DMS79 (cell line): ENCODE results near the gene SLC26A11.

ENCODE experiments used
- DNase-seq: peaks from one replicate; lab custom pipeline; 2025; lab: John Stamatoyannopoulos, UW

The SLC26A11 gene

DNA sequence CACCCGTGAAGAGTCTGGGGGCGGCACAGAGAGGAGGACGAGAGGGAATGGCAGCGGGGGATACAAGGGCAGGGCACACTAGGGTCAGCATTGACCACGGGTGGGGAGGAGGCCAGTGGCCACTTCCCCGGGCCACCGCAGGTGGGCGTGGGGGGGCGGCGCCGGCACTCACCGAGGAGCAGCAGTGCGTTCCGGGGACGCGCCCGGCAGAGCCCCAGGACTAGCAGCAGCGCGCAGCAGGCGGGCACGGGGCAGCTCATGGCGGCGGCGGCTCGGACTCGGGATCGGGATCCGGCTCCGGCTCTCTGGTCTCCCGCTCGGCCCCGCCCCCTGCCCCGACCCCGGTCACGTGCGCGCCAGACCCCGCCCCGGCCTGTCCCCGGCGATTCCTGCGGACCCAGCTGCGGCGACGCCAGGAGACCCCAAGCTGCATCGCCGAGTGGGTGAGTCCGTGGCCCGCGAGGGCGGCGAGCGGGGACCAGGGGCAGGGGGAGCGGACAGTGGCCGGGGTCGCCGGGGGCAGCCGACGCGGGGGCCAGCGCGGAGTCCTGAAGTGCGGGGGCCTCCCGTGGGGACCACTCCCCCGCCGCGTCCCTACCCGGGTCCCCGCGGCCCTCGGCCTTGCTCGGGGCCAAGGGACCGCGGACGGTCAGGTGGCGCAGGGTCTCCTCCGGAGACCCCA is at the start of gene SLC26A11, which contains the start of gene SGSH:
SLC26A11 (plus strand) TSS at position 374 of the 682 bp plus-strand sequence. CDS start 1,134 bp downstream, outside the sequence.
SGSH (minus strand) TSS at position 280 of the 682 bp plus-strand sequence; CDS start at position 260, 20 bp downstream.
- peak; percentile 12 for DNase-seq

DNA sequence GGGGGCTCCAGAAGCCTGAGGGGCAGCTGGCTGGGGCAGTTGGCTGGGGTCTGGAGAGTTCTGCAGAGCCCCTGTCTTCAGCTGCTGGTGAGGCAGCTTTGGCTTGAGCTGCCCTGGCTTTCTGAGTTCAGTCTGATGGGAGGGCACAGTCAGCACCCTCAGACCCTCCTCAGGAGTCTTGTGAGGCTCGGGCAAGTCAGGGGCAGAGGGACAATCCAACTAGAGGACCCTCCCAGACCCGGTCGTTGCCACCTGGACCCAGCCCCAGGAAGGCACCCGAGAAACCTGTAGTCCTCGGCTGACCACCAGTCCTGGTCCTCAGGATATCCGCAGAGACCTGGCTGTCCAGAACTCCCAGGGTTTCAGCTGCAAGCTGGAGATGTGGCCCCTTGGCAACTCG is 48.5 kb upstream of the SLC26A11 start:
- no peak for DNase-seq

GRCh38 chr17:80173126-80173525 is 47.1 kb upstream of the SLC26A11 start:
- DNase-seq: no peak

GRCh38 chr17:80173916-80174315 is 46.3 kb upstream of the SLC26A11 start:
- no peak for DNase-seq

- no peak for DNase-seq
Observed at GRCh38 chr17:80176757-80177156, 43.5 kb upstream of the SLC26A11 start.

- no peak for DNase-seq
Observed at GRCh38 chr17:80177986-80178595, 42.1 kb upstream of the SLC26A11 start.

- DNase-seq: no peak
Observed at GRCh38 chr17:80180192-80180591, 40.0 kb upstream of the SLC26A11 start.

DNA sequence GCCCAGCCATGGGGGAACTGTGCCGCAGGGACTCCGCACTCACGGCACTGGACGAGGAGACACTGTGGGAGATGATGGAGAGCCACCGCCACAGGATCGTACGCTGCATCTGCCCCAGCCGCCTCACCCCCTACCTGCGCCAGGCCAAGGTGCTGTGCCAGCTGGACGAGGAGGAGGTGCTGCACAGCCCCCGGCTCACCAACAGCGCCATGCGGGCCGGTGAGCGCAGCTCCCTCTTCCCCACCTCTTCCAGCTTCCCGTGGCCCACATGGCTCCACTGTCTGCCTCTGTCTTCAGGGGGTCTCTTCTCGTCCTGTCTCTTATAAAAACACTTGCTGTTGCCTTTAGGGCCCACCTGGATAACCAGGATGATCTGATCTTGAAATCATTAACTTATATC is 38.8 kb upstream of the SLC26A11 start:
- DNase-seq: no peak

DNA sequence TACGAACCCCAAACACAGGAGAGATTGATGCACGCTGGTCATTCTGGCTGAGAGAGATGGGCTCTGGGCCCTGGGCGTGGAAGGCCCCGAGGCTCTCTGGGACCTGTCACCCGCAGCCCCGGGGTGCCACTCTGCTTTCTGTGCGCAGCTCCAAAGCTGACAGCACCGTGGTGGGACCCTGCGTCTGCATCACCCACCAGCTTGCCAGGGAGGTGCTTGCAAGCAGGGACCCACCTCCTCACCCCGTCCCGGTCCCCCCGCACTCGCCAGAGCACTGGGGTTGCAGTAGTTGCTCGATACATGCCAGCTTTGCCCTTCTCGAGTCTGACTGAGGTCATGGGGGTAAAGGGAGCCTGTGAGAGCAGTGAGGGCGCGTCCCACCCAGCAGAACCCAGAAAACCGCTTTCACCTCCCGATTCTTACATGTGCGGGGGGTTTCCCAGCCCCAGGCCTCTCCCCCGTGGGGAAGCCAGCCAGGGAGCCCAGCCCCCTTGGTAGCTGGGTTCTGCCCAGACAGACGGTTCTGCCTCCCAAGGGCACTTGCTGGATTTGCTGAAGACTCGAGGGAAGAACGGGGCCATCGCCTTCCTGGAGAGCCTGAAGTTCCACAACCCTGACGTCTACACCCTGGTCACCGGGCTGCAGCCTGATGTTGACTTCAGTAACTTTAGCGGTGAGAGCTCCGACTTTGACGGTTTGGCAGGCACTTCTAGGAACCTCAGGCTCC is 37.9 kb upstream of the SLC26A11 start:
- DNase-seq: no peak

GRCh38 chr17:80182845-80183223 is 37.4 kb upstream of the SLC26A11 start:
- no peak for DNase-seq

DNA sequence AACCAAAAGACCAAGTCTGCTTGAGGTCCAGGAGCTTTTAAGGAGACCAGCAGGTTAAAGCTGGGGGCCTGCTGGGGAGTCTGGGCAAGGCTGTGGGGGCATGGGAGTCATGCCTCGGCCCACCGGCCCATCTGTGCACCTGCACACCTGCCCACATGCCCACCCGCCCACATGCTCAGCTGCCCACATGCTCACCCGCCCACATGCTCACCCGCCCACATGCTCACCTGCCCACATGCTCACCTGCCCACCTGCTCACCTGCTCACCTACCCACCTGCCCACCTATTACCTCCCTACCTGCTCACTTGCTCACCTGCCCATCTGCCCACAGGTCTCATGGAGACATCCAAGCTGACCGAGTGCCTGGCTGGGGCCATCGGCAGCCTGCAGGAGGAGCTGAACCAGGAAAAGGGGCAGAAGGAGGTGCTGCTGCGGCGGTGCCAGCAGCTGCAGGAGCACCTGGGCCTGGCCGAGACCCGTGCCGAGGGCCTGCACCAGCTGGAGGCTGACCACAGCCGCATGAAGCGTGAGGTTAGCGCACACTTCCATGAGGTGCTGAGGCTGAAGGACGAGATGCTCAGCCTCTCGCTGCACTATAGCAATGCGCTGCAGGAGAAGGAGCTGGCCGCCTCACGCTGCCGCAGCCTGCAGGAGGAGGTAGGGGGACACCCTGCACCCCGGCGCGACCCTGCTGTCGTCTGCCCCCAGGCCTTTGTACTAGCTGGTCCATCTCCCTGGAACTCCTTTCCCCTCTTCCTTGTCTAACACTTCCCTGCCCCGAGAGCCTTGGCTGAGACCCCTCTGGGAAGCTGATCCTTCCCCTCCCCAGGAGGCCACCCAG is 36.4 kb upstream of the SLC26A11 start:
- no peak for DNase-seq

DNA sequence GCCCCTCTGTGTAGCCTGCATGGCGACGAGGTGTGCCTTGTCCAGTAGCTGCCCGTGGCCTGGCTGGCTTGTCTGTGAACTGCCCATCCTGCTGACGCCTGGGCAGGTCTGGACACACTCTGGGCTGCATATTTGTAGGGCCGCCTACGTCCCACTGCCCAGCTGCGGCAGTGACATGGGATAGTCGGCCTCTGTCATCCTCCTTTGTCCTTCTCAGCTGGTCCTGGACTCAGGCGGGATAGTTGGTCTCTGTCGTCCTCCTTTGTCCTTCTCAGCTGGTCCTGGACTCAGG is 35.9 kb upstream of the SLC26A11 start:
- DNase-seq: no peak

- DNase-seq: no peak
Observed at GRCh38 chr17:80185968-80186367, 34.3 kb upstream of the SLC26A11 start.

- DNase-seq: no peak
Observed at GRCh38 chr17:80187090-80187489, 33.1 kb upstream of the SLC26A11 start.

GRCh38 chr17:80187515-80187941 is 32.7 kb upstream of the SLC26A11 start:
- DNase-seq: no peak

DNA sequence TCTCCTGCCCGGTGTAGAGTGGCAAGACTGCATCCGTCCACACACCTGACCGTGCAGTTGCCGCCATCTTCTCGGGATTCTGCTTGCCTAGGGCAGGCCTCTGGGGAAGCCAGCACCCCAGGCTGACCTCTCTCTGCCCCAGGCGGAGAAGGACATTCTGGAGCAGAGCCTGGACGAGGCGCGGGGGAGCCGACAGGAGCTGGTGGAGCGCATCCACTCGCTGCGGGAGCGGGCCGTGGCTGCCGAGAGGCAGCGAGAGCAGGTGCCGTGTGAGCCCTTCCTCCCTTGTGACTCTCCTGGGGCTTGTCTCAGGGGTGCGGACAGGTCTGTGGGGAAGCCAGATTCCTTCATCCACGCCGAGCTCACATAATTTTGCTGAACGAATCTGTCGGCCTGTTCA is 30.6 kb upstream of the SLC26A11 start:
- no peak for DNase-seq

GRCh38 chr17:80190716-80191115 is 29.5 kb upstream of the SLC26A11 start:
- DNase-seq: no peak

GRCh38 chr17:80191192-80191591 is 29.0 kb upstream of the SLC26A11 start:
- DNase-seq: no peak

GRCh38 chr17:80191865-80192661 is 28.2 kb upstream of the SLC26A11 start:
- DNase-seq: no peak

- no peak for DNase-seq
Observed at GRCh38 chr17:80195141-80195540, 25.1 kb upstream of the SLC26A11 start.
